GM19324 (cell line): Measurements from ENCODE around the gene TNFRSF18.

ENCODE experiments used
- ATAC-seq: cut with Tn5 transposase; IDR thresholded peaks from one replicate; pipeline ENCODE4 v1.9.1; 2021; ENCODE audit warnings: mild to moderate bottlenecking, moderate library complexity; ENCODE audit not compliant: unreplicated experiment, low FRiP score

The TNFRSF18 gene

GRCh38 chr1:1213345-1214265, 7.2 kb upstream of the TNFRSF18 start, which contains the start of gene TNFRSF4:
Gene TNFRSF4, minus strand, starts transcription at chr1:1214153. Its CDS starts 26 bp downstream, at chr1:1214127.
- ATAC-seq = no peak

- no peak for ATAC-seq
Observed at GRCh38 chr1:1212780-1213344, 6.5 kb upstream of the TNFRSF18 start.

GRCh38 chr1:1211541-1212441, 5.4 kb upstream of the TNFRSF18 start:
- no peak for ATAC-seq

GRCh38 chr1:1210726-1211540, 4.5 kb upstream of the TNFRSF18 start:
- no peak for ATAC-seq

- ATAC-seq = no peak
Observed at GRCh38 chr1:1208713-1209433, 2.5 kb upstream of the TNFRSF18 start.

- ATAC-seq = no peak
Observed at GRCh38 chr1:1207571-1207892, 1.1 kb upstream of the TNFRSF18 start.

- ATAC-seq = no peak
Observed at GRCh38 chr1:1206966-1207531, 657 bp upstream of the TNFRSF18 start.

GRCh38 chr1:1205769-1206375, 520 bp downstream of the TNFRSF18 start:
- ATAC-seq = no peak

- no peak for ATAC-seq
Observed at GRCh38 chr1:1204998-1205768, 1.2 kb downstream of the TNFRSF18 start.

- ATAC-seq = no peak
Observed at GRCh38 chr1:1204425-1204920, 1.9 kb downstream of the TNFRSF18 start.

- ATAC-seq = no peak
Observed at GRCh38 chr1:1203561-1204424, 2.6 kb downstream of the TNFRSF18 start.

GRCh38 chr1:1202831-1203560, 3.4 kb downstream of the TNFRSF18 start:
- ATAC-seq = no peak

GRCh38 chr1:1200876-1201810, 5.2 kb downstream of the TNFRSF18 start:
- no peak for ATAC-seq

GRCh38 chr1:1199961-1200875, 6.2 kb downstream of the TNFRSF18 start:
- ATAC-seq = no peak
